SK-N-SH (cell line): Measurements from ENCODE around the gene CHM. TPM values are rescaled to one million over a fixed set of nuclear protein-coding genes. Genes with fewer than 3 reads are reported as not detected.

Experiments
- CTCF ChIA-PET: fragments of 300-600, 350-600 bp; formaldehyde crosslinking; extraction: SDS; loops from one replicate; lab custom pipeline; 2021; lab: Yijun Ruan, JAX
- POLR2A ChIA-PET: fragments of 350-600 bp; sonication (Branson Sonifier 250); formaldehyde crosslinking; extraction: SDS; loops from one replicate; lab custom pipeline; 2020; ENCODE audit warnings: antibody characterized with exemption, inconsistent platforms; lab: Yijun Ruan, JAX
- DNase-seq: peaks from one replicate; pipeline ENCODE4 v3.0.0; 2012
- H2AFZ ChIP-seq: fragments of 200-600 bp; sonication (generic); 2 replicates; pipeline ENCODE4 v1.8.1; 2016; ENCODE audit warnings: antibody characterized with exemption, mild to moderate bottlenecking, low read depth
- H3F3A ChIP-seq: fragments of 200-600 bp; sonication (generic); replicated peaks from 2 replicates; pipeline ENCODE3; 2016; ENCODE audit warnings: antibody characterized with exemption, mild to moderate bottlenecking; ENCODE audit not compliant: insufficient read depth
- H3K27ac ChIP-seq, 2 experiments: fragments of 200-500 bp in 1 of 2; fragments of 200-600 bp in 1 of 2; sonication (Bioruptor generic) in 1 of 2; sonication (generic), shearing (Covaris generic) in 1 of 2; 2 replicates each; pipeline versions ENCODE4 v1.5.1 to v1.6.1; 2014 to 2016; ENCODE audit warnings: low read depth in 2 of 2, inconsistent platforms in 1 of 2, low read length in 1 of 2, mild to moderate bottlenecking in 1 of 2, mixed read lengths in 1 of 2
- H3K27me3 ChIP-seq: fragments of 200-600 bp; sonication (generic), shearing (Covaris generic); 2 replicates; pipeline ENCODE4 v1.6.1; 2016; ENCODE audit warnings: mixed run types; ENCODE audit not compliant: insufficient read depth
- H3K36me3 ChIP-seq, 2 experiments: fragments of 200-500 bp in 1 of 2; fragments of 200-600 bp in 1 of 2; sonication (Bioruptor generic) in 1 of 2; sonication (generic) in 1 of 2; replicated peaks in 1 of 2; 2 replicates each; pipeline versions ENCODE3 to v1.5.1; 2014 to 2016; ENCODE audit warnings: low read length in 1 of 2, mild to moderate bottlenecking in 1 of 2; ENCODE audit not compliant: insufficient read depth in 2 of 2, control insufficient read depth in 1 of 2
- H3K4me1 ChIP-seq, 2 experiments: fragments of 200-500 bp in 1 of 2; fragments of 200-600 bp in 1 of 2; sonication (Bioruptor generic) in 1 of 2; sonication (generic), shearing (Covaris generic) in 1 of 2; 2 replicates each; pipeline versions ENCODE4 v1.5.1 to v1.6.1; 2014 to 2016; ENCODE audit warnings: low read depth in 1 of 2, low read length in 1 of 2, mixed run types in 1 of 2; ENCODE audit not compliant: insufficient read depth in 2 of 2, control insufficient read depth in 1 of 2
- H3K4me2 ChIP-seq: fragments of 200-600 bp; sonication (generic), shearing (Covaris generic); 2 replicates; pipeline ENCODE4 v1.6.1; 2017; ENCODE audit warnings: mixed run types
- H3K4me3 ChIP-seq, 2 experiments: fragments of 200-500 bp in 1 of 2; fragments of 200-600 bp in 1 of 2; sonication (Bioruptor generic) in 1 of 2; sonication (generic), shearing (Covaris generic) in 1 of 2; 2 replicates each; pipeline versions ENCODE4 v1.5.1 to v1.8.1; 2014 to 2016; ENCODE audit warnings: low read depth in 2 of 2, inconsistent platforms in 1 of 2, low read length in 1 of 2, mild to moderate bottlenecking in 1 of 2, mixed read lengths in 1 of 2, moderate library complexity in 1 of 2
- H3K79me2 ChIP-seq: fragments of 200-600 bp; sonication (generic); 2 replicates; pipeline ENCODE4 v1.8.1; 2017; ENCODE audit warnings: mild to moderate bottlenecking; ENCODE audit not compliant: insufficient read depth
- H3K9ac ChIP-seq: fragments of 200-600 bp; sonication (generic); 2 replicates; pipeline ENCODE4 v1.6.1; 2017; ENCODE audit warnings: mixed run types
- H3K9me2 ChIP-seq: fragments of 200-600 bp; sonication (generic); 2 replicates; pipeline ENCODE4 v1.6.1; 2017; ENCODE audit warnings: mixed run types
- H3K9me3 ChIP-seq: fragments of 200-600 bp; sonication (generic); 2 replicates; pipeline ENCODE4 v1.6.1; 2017; ENCODE audit warnings: mixed run types, mild to moderate bottlenecking, moderate library complexity
- H4K20me1 ChIP-seq: fragments of 200-600 bp; sonication (generic); 2 replicates; pipeline ENCODE4 v1.6.1; 2017; ENCODE audit warnings: mild to moderate bottlenecking, mixed run types; ENCODE audit not compliant: insufficient read depth
- CHD2 ChIP-seq: fragments of 150-350 bp; IDR thresholded peaks from 2 replicates; pipeline ENCODE4 v1.6.1; 2018; ENCODE audit warnings: low read length; ENCODE audit not compliant: partially characterized antibody
- CTCF ChIP-seq: fragments of 200-600 bp; sonication (generic); IDR thresholded peaks from 2 replicates; pipeline ENCODE4 v1.6.1; 2017; ENCODE audit warnings: antibody characterized with exemption, mild to moderate bottlenecking, moderate library complexity
- ELF1 ChIP-seq: IDR thresholded peaks from 2 replicates; pipeline ENCODE4 v1.4.0; 2012
- FOXM1 ChIP-seq: IDR thresholded peaks from 2 replicates; pipeline ENCODE4 v1.4.0; 2012; ENCODE audit warnings: low read depth, mild to moderate bottlenecking
- GABPA ChIP-seq: IDR thresholded peaks from 2 replicates; pipeline ENCODE4 v1.4.0; 2012; ENCODE audit warnings: low read depth, mild to moderate bottlenecking
- IRF3 ChIP-seq: fragments of 150-350 bp; IDR thresholded peaks from 2 replicates; pipeline ENCODE4 v1.6.1; 2016; ENCODE audit warnings: mild to moderate bottlenecking, low read depth, low read length
- NFIC ChIP-seq: IDR thresholded peaks from 2 replicates; pipeline ENCODE4 v1.4.0; 2012; ENCODE audit warnings: borderline replicate concordance
- REST ChIP-seq: IDR thresholded peaks from 2 replicates; pipeline ENCODE4 v1.6.1; 2012; ENCODE audit warnings: mild to moderate bottlenecking, low read depth, low read length, moderate library complexity
- RFX5 ChIP-seq: IDR thresholded peaks from 2 replicates; pipeline ENCODE4 v1.6.1; 2012; ENCODE audit warnings: mild to moderate bottlenecking, improper control_type of control experiment, low read length
- SIN3A ChIP-seq: IDR thresholded peaks from 2 replicates; pipeline ENCODE4 v1.6.1; 2012; ENCODE audit warnings: low read depth, mild to moderate bottlenecking, low read length, moderate library complexity, borderline replicate concordance
- TAF1 ChIP-seq: IDR thresholded peaks from 2 replicates; pipeline ENCODE4 v1.6.1; 2012; ENCODE audit warnings: low read depth, mild to moderate bottlenecking, low read length, moderate library complexity, borderline replicate concordance
- TCF12 ChIP-seq: IDR thresholded peaks from 2 replicates; pipeline ENCODE4 v1.4.0; 2012
- USF2 ChIP-seq: fragments of 150-350 bp; IDR thresholded peaks from 2 replicates; pipeline ENCODE4 v1.6.1; 2017; ENCODE audit warnings: antibody characterized with exemption, low read length, low read depth, borderline replicate concordance
- ZBTB33 ChIP-seq: IDR thresholded peaks from 2 replicates; pipeline ENCODE4 v1.4.0; 2012; ENCODE audit warnings: low read depth, borderline replicate concordance
- WGBS: methylation state at CpG from one replicate; pipeline ENCODE4 v1.1.6; 2017; ENCODE audit warnings: low lambda C conversion rate; 5-methylcytosine and 5-hydroxymethylcytosine counted together
- polyA plus RNA-seq, 3 experiments: library from polyadenylated mRNA; depleted of rRNA; stranded (reverse); fragments of >200 nt; gene quantifications; 2 replicates each; pipeline ENCODE4 v1.2.3, GENCODE V29; 2012

The CHM gene
- polyA plus RNA-seq, 1 of the 3 experiments (the other 2 are of a cell fraction) = 12.8 TPM

- Histone ChIP-seq H2AFZ (no peak overlapping the region), H3K4me1 (no peaks in the 10 kb centered on the region), H3K9ac (no peak overlapping the region), H3K4me2 (no peak overlapping the region), H4K20me1 (no peaks in the 10 kb centered on the region), H3K4me3 (no peak overlapping the region), H3K27ac (no peak overlapping the region), H3K79me2 (no peaks in the 10 kb centered on the region), H3F3A (no peaks in the 10 kb centered on the region), H3K36me3 (no peaks in the 10 kb centered on the region), H3K9me3 (no peaks in the 10 kb centered on the region), H3K9me2 (no peaks in the 10 kb centered on the region), H3K27me3 (no peaks in the 10 kb centered on the region)
- TF ChIP-seq ZBTB33 (no peak), REST (no peak), IRF3 (no peak), TCF12 (peak; percentile 58), SIN3A (no peak), NFIC (peak; percentile 10; the same call in 1 of the 2 replicates)
- no peak for DNase-seq
- 20% methylated on average over 2 of the region's 2 CpGs for WGBS
- ChIA-PET CTCF (interaction anchor here (0.6 kb wide), 1 partner anchor 1798 kb away, joined by 3 read pairs; no protein-coding TSS in a partner anchor), POLR2A (no interaction called here)
Measured at GRCh38 chrX:85836868-85837267, 210.5 kb downstream of the CHM start.

GRCh38 chrX:85828771-85829170 is 218.6 kb downstream of the CHM start:
- Histone ChIP-seq H3K9me3 (no peaks in the 10 kb centered on the region), H3K27me3 (no peaks in the 10 kb centered on the region), H3K4me2 (no peak overlapping the region), H3K9ac (no peak overlapping the region), H4K20me1 (no peaks in the 10 kb centered on the region), H3K36me3 (no peaks in the 10 kb centered on the region), H2AFZ (no peak overlapping the region), H3K27ac (no peak overlapping the region), H3K4me3 (no peak overlapping the region), H3K4me1 (no peaks in the 10 kb centered on the region), H3F3A (no peaks in the 10 kb centered on the region), H3K79me2 (no peaks in the 10 kb centered on the region), H3K9me2 (no peaks in the 10 kb centered on the region)
- no peak for DNase-seq
- 9% methylated on average over 5 of the region's 5 CpGs for WGBS
- TF ChIP-seq GABPA = no peak
- no peak for TF ChIP-seq USF2
- no peak for TF ChIP-seq CHD2
- no peak for TF ChIP-seq TAF1
- TF ChIP-seq ELF1 = no peak
- TF ChIP-seq SIN3A = no peak
- no peak for TF ChIP-seq CTCF
- no peak for TF ChIP-seq RFX5
- TF ChIP-seq FOXM1 = no peak
- ChIA-PET POLR2A (no interaction called here), CTCF (no interaction called here)
